Fibroblast of peridontal ligament (primary cell): ENCODE measurements around the gene RPS6KA2.
"Not testable (repeated sequence)": the region's sequence is repeated elsewhere in the genome, so short reads cannot be mapped to it uniquely, and the experiment has no call there.

Source experiments
- DNase-seq: peaks from one replicate; pipeline ENCODE4 v3.0.0-alpha.2; 2010; ENCODE audit errors: extremely low read depth

Gene RPS6KA2

GRCh38 chr6:166554316-166554715 is 72.7 kb downstream of the RPS6KA2 start:
- DNase-seq = no peak

DNA sequence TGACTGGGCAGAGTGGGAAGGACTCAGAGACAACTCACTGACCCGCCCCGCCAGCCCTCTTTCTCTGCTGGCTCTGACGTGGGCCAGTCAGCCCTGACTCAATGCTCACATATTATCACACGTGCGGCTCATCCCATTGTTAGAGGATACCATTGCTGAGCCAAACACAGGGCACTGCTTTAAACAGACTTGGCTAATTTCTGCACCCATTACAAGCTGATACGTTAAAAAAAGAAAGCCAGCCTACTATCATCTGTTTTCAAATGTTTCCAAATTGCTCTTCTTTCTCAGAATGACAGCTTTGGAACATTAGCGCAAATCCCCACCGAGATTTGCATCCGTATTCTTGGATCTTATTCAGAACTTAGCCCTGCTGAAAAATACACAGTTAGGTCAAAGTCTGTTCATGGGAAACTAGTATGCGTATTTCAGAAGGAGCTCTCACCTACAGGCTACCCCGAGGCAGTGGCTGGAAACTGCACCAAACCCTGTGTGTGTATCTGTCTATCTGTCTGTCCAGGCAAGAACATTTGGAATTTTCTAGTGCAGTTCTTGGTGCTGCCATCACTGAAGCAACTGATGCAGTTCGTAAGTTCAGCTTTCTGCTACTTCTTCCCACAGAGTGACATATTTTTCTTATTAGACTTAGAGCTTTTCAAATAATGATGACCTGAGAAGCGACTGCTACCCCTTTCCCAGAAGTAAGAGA is 73.3 kb downstream of the RPS6KA2 start:
- DNase-seq = peak; percentile 88

GRCh38 chr6:166552600-166552999 is 74.5 kb downstream of the RPS6KA2 start:
- DNase-seq = no peak

DNA sequence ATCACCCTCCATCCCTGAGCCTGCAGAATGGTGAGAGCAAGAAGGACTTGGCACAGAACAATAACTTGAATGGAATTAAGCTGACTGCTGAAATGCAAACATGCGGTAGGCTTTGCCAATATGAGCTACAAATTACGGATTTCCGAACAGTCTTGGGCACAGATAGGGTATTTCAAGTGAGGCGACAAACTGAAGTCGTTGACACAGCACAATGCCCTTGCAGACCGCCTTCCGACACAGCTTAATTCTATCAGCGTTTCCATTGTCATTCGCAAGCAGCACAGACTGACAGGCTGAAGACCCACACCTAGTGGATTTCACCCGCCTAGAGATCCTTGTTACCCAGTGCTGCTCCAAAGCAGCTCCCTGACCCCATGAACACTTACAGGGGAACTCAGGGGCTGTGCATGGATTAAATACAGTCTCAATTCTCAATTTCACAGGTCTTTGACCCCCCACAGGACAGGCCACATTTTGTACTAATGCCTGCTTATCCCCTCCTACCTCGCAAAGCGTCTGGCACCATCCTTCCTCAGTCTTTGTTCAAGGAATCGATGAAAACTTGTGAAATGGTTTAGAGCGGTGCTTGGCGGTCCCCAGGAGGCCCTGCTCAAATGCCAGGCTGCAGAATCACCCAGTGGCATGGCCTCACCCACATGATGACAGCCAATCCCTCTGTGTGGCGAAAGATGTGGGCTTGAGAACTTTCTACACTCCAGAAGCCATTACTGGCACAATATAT is 75.1 kb downstream of the RPS6KA2 start:
- DNase-seq = no peak

- DNase-seq = no peak
These were observed 80.4 kb downstream of the RPS6KA2 start for GRCh38 chr6:166546653-166547052.

GRCh38 chr6:166545156-166546034 is 81.7 kb downstream of the RPS6KA2 start:
- no peak for DNase-seq

GRCh38 chr6:166544296-166544605 is 82.8 kb downstream of the RPS6KA2 start:
- no peak for DNase-seq

DNA sequence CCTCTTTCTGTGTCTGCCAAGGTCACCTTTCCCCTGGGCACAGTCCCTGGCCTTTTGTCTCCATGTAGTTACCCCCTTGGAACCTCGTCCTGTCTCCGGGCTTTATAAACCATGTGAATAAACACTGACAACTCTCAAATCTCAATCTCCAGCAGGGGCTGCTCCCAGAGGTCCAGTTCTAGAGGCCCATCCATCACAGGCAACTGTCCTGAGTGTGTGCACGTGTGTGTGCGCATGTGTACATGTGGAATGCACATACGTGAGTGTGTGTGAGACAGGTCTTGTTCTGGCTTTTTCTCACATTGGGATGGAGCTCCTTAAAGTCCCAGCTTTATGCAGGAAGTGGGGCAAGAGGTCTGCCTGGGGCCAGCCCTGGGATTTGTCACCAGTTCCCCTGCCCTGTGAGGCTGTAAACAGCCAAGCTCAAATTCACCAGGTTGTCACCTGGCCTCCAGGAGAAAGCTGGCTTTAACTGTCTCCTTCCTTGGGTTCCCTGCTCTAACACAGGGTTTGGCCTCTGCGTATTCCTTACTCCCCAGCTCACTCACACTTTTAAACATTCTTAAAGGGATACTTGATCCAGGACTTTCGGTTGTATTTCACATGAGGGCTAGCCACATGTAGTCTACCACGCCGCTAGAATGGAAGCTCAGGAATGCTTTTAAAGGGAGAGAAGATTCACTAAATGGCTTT is 83.3 kb downstream of the RPS6KA2 start:
- DNase-seq = no peak

DNA sequence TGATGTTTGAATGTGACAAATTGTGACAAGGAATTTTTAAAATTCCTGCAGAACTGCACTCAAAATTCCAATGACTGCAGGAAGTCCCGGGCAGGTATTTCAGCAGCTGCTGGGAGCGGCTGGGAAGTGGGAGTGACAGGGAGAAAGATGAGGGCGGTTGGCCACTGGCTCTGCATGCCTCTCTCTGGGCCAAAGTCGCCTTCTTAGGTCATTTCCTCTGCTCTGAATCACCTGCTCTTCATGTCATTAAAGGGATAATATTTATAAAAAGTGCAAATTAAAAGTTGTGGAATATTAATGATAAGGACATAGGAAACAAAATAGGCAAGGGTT is 84.5 kb downstream of the RPS6KA2 start:
- DNase-seq = no peak

DNA sequence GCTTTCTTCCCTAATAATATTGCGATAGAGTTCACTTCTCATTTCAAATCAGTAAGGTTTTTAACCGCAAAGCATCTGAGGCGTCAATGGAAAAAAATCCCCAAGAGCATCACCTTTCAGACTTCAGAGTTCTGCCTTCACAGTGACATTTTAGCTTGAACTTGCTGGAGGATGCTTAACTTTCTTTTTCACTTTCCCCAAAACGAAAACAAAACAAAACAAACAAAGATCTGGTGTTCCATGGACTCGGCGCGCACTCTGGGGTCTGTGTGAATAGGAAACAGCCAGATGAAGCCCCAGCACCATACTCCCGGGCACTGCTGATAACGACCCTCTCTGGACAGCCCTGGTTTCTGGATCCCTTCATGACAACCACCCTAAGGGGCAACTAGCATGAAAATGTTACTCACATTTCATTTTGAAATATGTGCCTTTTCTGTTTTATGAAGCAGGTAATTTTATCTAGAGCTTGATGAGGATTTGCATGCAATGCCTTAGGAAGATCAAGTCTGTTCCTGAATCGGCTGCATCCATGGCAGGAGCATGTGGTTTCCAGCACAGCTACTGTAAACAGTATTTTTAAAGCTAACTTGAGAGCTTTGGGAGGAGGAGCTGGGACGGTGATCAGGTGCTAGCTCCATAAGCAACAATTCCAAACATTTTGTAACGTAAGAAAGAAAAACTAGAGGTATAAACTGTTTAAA is 85.0 kb downstream of the RPS6KA2 start:
- peak; percentile 35 for DNase-seq

GRCh38 chr6:166541366-166541765 is 85.7 kb downstream of the RPS6KA2 start:
- DNase-seq = no peak

- peak; percentile 46 for DNase-seq
These were observed 86.3 kb downstream of the RPS6KA2 start for GRCh38 chr6:166540631-166541331.

DNA sequence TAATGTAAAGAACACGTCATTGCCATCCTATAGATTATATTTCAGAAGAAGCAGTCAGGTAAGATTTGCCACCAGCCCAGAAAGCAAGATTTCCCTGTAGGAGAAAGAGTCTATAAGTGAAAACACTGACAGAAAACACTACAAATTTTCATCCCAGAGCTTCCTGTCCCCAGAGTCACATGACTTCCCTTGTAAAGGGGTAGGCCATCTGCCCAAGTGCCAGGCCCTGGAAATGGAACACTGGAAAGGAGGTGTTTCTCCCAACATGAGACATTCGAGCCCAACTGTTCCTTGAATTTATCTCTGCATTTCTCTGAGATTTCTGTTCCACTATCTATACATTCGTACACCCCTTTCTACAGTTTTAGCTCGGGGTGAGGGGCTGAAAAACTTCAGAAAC is 87.5 kb downstream of the RPS6KA2 start:
- no peak for DNase-seq

DNA sequence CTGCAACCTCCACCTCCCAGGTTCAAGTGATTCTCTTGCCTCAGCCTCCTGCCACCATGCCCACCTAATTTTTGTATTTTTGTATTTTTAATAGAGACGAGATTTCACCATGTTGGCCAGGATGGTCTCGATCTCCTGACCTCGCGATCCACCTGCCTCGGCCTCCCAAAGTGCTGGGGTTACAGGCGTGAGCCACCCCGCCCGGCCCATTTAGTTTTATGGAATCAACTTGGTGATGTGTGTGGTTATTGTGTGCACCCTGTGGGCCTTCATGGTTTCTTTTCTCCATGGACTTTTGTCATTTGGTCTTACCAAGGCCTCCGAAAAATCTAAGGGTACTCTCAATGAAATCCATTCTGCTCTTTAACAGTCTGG is 88.1 kb downstream of the RPS6KA2 start:
- DNase-seq = not testable (repeated sequence)

DNA sequence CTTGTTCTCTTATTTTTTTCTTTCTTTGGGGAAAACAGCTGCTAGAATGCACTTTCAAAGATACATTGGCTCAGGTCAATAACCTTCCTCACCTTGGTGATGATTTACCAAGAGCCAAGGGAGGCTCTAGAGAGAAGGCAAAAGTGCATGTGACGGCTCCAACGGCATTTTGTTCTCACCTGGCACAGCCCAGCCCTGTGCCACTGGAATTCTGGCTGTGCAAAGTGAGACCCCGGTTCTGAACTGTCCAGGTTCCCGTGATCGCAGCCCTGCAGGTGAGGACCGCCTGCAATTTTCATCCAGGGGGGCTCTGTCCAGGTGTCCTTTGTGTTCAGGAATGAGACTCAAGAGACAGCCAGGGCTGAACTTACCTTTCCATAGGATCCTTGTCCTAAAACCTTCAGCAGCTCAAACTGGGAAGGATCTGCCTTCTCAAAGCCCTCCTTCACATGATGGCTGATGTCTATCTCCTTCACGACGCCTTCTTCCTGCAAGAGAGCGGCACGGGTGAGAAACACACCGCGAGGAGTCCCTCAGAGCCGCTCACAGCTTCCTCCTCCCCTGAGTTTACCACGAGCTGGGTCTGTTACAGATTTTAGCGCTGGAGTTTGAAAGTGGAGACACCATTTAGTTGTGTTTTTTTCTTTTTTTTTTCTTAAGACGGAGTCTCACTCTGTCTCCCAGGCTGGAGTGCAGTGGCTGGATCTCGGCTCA is 88.6 kb downstream of the RPS6KA2 start:
- no peak for DNase-seq

GRCh38 chr6:166534658-166535406 is 92.2 kb downstream of the RPS6KA2 start:
- no peak for DNase-seq

DNA sequence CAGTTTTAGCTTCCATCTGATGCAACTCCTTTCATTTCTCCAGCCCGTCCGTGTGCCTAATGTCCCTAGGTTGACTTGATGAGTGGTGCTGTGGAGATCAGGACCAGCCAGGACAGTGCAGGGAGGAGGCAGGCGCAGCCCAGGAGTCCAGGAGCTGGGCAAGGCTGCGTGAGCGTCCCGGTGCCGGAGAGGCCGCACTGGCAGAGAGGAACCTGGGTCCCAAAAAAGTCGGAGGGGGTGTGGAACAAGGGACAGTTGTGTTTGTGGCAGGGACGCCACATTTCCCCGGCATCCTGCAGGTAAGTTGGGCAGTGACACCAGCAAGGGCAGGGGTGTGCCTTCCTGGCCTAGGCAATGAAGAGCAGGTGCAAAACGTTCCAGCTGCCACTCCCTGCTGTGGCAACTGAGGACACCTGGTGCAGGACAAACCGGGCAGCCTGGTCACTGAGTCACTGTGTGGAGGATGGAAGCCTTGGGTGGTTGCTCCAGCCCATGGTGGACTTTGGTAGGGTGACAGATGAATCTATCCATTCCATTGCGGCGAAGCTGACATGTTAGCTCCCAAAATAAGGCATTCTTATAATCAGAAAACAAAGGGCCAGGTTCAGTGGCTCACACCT is 93.7 kb downstream of the RPS6KA2 start:
- no peak for DNase-seq

DNA sequence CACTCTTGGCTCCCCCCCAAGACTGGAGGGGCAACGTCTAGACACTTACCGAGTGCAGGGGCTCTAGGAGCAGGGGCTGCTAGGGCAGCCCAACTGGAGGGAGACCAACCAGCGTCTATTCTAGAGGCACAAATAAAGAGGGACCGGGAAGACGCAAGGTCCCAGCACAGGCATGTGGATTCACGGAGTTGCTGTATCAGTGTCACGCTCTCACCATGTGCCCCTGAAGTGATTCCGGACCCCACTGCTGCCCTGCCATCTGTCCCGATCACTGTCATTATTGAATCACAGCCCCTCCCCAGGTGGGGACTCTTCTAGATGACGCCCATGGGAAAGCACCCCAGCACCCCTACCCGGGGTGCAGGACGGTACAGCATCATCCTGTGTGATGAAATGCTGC is 94.7 kb downstream of the RPS6KA2 start:
- no peak for DNase-seq
